Measurements from ENCODE around the gene KEL. TPM values are rescaled to one million over a fixed set of nuclear protein-coding genes. Genes with fewer than 3 reads are reported as not detected.
"Not testable (repeated sequence)": the region's sequence is repeated elsewhere in the genome, so short reads cannot be mapped to it uniquely, and the experiment has no call there.

KEL gene, protein sequence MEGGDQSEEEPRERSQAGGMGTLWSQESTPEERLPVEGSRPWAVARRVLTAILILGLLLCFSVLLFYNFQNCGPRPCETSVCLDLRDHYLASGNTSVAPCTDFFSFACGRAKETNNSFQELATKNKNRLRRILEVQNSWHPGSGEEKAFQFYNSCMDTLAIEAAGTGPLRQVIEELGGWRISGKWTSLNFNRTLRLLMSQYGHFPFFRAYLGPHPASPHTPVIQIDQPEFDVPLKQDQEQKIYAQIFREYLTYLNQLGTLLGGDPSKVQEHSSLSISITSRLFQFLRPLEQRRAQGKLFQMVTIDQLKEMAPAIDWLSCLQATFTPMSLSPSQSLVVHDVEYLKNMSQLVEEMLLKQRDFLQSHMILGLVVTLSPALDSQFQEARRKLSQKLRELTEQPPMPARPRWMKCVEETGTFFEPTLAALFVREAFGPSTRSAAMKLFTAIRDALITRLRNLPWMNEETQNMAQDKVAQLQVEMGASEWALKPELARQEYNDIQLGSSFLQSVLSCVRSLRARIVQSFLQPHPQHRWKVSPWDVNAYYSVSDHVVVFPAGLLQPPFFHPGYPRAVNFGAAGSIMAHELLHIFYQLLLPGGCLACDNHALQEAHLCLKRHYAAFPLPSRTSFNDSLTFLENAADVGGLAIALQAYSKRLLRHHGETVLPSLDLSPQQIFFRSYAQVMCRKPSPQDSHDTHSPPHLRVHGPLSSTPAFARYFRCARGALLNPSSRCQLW
- 1 to 10 TPM; 1.1 to 4.3 (median 2.5) TPM for polyA plus RNA-seq (ENCODE audit: insufficient read depth in 1 of 5, insufficient read length in 5 of 5, low replicate concordance in 1 of 5)
- long read RNA-seq, donor 1, result 0 reads
- long read RNA-seq, donor 2, result 0 reads
- long read RNA-seq, donor 3, result 0 reads
- long read RNA-seq, donor 4, result 0 reads
- long read RNA-seq, donor 5, result 0 reads
- long read RNA-seq, donor 6, result 0 reads
- long read RNA-seq, donor 7, result 0 reads
- long read RNA-seq, donor 8, result 0 reads

- no peak for DNase-seq
Observed at GRCh38 chr7:142961973-142962926, at the start of gene KEL. Gene KEL (minus strand): TSS chr7:142962363. CDS start chr7:142962206, 157 bp downstream.

GRCh38 chr7:143008007-143008901, 46.1 kb upstream of the KEL start:
- DNase-seq, result peak; percentile 46 to 64

GRCh38 chr7:143005632-143006260, 43.6 kb upstream of the KEL start:
- DNase-seq, result no peak

DNA sequence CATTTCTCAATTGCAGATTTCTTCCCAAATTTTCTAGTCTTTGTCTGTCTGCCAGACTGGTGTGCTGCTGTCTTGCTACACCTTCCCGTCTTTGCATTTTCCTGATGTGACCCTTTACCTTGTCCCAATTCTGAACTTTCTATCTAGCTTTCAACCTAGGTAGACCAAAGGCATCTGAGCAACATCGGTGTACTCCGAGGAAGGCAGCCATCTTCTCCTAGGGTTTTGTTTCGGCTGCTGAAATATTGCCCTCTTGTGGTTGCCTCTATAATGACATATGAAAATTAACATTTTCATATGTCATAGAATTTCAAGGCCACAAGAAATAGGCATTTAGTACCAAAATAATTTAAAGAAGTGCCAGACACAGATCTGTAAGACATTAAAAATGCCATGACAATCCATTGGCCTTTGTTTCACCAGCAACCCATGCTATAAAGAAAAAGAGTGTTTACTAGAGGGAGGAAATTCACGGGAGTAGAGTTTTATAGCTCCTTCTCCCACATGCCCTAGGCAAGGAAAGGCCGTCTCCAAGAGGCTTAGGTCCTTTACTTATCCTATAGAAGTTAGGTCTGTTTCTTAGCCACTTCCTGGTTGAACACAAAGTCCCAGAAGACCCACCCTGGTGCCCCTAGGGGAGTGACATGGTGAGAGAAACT, 41.4 kb upstream of the KEL start:
- DNase-seq, result peak in 1 of 2 donors; percentile 43

DNA sequence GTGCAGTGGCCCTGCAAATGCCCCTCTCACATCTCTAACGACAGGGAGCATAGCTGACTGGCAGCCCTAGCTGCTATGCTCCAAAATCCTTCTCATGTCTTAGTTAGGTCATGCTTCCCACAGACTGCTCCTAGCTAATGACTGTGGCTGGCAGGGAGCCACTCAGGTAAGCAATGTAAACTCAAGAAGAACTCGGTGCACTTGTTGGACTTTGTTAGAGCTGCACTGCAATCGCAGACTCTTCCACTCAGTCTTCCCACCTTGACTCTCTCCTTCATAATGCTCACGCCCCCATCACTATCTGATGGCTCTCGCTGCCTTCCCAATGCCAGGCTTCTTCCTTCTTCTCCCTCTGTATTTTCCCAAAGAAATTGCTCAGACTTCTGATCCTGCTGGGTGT, 40.7 kb upstream of the KEL start:
- DNase-seq, result no peak

DNA sequence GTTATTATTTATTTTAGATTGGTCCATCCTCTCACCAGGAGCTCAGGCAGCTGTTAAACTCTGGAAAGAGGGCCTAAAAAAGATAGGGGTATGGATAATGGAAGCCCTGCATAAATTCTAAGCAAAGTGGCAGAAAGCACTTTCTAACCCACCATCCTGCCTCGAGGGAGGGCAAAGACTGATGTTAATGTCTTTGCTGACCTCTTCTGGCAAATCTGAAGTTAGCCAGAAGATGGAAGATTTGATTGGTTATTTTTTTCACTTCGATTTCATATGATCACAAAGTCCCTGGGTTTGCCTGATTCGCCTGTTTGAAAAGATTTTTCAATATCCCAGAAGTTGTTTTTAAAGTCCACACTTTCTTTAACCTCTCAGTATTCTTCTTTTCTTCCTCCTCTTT, 39.9 kb upstream of the KEL start:
- no peak for DNase-seq

GRCh38 chr7:143000648-143001047, 38.5 kb upstream of the KEL start:
- no peak for DNase-seq

DNA sequence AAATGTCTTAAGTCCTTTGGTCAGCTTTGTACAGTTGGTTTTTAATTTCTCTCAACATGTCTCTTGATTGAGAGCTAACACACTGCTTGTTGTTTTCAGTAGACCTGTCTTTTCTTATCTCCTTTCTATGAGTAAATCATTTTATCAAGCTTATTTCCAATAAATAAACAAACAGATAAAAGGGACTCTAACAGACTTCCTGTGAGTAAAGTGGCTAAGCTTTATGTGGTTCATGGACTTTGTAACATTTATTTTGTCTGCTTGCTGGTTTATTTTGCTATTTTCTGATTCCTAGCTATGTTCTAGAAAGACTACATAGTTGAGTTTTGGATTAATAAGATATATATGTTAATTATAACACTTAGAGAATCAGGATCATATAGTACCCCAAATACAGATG, 37.6 kb upstream of the KEL start:
- no peak for DNase-seq

DNA sequence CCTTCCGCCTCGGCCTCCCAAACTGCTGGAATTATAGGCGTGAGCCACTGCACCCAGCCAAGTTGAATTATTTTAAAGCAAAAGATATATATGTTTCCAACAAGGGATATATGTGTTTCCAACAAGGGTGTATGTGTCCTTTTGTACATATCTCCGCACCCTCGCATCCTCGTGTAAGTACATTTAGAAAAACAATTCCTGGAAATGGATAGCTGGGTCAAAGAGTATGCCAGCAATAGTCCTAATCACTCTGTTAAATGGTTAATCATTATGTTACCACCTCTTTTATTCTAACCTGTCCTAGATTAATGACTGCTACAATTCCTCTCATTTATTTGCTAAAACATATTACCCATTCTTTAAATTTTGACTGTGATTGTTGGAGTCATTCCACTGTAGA, 36.8 kb upstream of the KEL start:
- no peak for DNase-seq

DNA sequence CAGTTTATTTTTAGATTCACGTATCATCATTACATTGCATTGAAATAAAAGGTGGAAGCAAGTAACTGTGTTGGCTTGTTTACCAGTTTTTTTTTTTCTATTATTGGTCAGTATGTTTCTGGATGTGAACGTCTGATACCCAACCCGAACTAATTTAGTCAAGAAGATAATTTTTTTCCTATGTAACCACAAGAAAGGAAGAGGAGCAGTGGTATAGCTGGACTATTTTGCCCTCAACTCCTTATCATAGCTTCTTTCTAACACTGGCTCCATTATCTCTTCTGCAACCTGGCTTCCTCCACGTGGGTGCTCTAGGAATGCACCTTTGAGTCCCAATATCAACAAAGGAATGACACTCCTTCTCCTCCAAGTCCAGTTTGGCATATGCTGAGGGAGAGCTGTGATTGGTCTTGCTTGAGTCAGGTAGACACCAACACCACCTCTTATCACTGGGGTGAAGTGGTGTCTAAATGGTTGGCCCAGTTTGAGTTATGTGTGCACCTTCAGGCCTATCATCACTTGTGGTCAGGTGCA, 35.4 kb upstream of the KEL start:
- no peak for DNase-seq

DNA sequence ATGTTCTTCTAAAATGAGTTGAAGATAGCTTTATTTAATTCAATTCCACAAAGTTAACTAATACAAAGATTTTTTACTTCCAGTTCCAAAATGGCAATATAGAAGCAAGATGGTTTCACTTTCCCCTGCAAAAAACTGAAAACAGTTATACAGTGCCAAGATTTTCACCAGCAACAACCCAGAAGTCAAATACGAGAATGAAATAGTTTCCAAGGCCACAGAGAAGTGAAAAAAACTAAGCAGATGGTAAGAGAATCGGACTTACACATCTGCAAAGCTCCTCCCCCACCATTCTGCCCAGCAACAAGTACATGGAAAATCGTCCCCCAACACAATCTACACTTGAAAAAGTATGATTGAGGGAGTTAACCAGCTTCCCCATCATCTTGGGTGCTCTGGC, 30.3 kb upstream of the KEL start:
- no peak for DNase-seq

GRCh38 chr7:142984297-142984696, 22.1 kb upstream of the KEL start:
- no peak for DNase-seq

GRCh38 chr7:142983825-142984224, 21.7 kb upstream of the KEL start:
- DNase-seq, result no peak

DNA sequence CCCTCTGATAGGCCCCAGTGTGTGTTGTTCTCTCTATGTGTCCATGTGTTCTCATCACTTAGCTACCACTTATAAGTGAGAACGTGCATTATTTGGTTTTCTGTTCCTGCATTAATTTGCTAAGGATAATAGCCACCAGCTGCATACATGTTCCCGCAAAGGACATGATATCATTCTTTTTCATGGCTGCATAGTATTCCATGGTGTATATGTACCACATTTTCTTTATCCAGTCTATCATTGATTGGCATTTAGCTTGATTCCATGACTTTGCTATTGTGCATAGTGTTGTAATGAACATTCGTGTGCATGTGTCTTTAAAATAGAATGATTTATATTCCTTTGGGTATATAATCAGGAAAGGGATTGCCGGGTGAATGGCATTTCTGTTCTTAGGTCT, 16.2 kb upstream of the KEL start:
- DNase-seq, result not testable (repeated sequence)

DNA sequence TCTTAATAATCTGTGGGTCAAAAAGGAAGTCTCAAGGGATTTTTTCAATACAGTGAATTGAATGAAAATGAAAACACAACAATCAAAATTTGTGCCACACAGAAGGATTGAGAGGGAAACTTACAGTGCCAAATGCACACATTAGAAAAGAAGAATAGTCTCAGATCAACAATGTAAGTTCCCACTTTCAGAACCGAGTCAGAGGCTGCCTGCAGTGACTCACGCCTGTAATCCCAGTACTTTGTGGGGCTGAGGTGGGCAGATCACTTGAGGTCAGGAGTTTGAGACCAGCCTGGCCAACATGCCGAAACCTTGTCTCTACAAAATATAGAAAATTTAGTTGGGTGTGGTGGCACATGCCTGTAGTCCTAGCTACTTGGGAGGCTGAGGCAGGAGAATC, 12.5 kb upstream of the KEL start:
- no peak for DNase-seq

- no peak for DNase-seq
Observed at GRCh38 chr7:142969183-142969582, 7.0 kb upstream of the KEL start.

GRCh38 chr7:142968229-142968628, 6.1 kb upstream of the KEL start:
- no peak for DNase-seq

DNA sequence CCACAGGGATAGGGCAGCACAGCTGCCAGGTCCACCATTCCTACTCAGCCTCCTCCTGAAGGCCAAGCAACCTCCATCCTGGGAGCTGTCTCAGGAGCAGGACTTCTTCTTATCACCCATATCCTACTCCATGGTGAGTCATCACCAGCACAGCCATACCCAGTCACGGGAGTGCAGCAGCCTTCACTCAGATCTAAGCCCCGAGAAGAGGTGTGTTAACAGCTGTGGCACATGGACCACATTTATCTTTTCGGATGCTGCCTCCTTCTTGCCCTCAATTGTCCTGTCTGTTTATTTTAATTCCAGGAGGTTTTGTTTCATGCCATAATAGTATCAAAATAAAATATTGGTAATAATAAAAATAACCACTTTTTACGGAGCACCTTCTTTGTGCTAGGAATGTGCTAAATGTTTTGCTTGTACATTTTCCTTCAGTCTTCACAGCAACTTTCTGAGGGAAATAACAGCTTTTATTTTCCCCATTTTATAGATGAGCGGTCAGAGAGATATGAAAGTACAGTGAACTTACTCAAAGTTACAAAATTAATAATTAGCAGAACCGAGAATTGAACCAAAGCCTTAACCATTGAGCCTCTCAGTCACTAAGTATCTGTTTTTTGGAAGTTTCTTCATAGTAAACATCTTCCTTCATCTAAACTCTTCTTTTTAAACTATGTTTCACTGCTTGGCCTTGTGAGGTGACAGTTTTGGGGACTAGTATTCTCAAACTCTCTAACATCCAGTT, 2.5 kb upstream of the KEL start:
- DNase-seq, result no peak
